ENCODE data around the gene BLZF1.

- no peak for TF ChIP-seq CTCF (IDR thresholded peaks at IDR 0.05; ENCODE audit: low read depth, low read length)
- TF ChIP-seq EZH2phosphoT487 (IDR thresholded peaks at IDR 0.05; ENCODE audit: low read depth), result no peak
Measured at GRCh38 chr1:169387399-169387798, 19.4 kb downstream of the BLZF1 start.

All from OCI-LY3 (cell line).